ENCODE measurements around the gene TM9SF3. TPM values are rescaled to one million over a fixed set of nuclear protein-coding genes. Genes with fewer than 3 reads are reported as not detected.

Gene TM9SF3
- total RNA-seq, 4 donors from 2014 or later: 54.4 to 67.9 (median 59.5) TPM

DNA sequence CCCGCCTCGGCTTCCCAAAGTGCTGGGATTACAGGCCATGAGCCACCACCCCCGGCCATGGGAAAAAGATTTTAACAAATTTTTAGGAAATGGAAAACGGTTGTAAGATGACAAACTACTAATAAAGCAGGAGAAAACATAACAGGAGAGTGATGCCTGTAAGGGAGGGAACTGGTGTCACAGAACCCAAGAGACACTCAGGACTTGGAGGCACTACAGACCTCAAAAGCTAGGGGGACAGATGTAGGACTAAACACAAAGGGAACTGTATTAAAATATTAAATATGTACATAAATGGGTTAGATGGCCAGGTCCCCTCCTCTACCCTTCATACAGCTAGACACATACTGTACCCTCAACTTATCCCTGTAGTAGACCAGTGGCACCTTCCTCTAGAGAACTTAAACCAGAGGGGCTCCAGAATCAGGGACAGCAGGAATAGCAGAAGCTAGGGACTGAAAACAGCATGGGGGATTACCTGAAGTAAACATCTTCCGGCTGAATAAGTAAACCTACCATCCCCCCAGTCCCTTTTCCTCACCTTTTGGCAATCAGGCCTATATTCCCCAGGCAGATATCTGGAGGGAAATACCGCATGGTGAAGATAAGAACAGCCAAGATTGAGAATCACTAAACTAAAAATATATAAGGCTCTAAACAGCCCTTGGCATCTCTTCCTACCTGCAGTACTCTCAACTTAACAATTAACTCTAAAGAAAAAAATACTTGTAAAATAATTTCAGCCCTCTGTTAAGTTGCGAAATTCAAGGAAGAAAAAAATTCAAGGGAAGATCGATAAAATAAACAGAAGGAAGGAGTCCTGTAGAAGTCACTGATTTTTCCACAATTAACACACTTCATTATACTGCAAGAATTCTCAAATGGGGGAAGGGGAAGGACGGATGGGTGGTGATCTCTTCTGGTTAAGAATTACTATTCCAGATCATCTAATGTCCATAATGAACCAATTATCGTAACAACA is 15.5 kb downstream of the TM9SF3 start:
- no peak for DNase-seq (ENCODE audit: low spot score in 2 of 2)
- no peak for TF ChIP-seq POLR2A (IDR thresholded peaks at IDR 0.05)
- TF ChIP-seq, protein P1, sequence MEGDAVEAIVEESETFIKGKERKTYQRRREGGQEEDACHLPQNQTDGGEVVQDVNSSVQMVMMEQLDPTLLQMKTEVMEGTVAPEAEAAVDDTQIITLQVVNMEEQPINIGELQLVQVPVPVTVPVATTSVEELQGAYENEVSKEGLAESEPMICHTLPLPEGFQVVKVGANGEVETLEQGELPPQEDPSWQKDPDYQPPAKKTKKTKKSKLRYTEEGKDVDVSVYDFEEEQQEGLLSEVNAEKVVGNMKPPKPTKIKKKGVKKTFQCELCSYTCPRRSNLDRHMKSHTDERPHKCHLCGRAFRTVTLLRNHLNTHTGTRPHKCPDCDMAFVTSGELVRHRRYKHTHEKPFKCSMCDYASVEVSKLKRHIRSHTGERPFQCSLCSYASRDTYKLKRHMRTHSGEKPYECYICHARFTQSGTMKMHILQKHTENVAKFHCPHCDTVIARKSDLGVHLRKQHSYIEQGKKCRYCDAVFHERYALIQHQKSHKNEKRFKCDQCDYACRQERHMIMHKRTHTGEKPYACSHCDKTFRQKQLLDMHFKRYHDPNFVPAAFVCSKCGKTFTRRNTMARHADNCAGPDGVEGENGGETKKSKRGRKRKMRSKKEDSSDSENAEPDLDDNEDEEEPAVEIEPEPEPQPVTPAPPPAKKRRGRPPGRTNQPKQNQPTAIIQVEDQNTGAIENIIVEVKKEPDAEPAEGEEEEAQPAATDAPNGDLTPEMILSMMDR (IDR thresholded peaks at IDR 0.05): no peak
- no peak overlapping the region for H3K4me3 ChIP-seq (ENCODE audit: low read depth, poor library complexity, severe bottlenecking)
- intact Hi-C loops (cut with DNase I; ENCODE audit: low total_unique reads): no loop called here
- 85 to 86% methylated on average over 10 of the region's 10 CpGs for WGBS, 2 donors

DNA sequence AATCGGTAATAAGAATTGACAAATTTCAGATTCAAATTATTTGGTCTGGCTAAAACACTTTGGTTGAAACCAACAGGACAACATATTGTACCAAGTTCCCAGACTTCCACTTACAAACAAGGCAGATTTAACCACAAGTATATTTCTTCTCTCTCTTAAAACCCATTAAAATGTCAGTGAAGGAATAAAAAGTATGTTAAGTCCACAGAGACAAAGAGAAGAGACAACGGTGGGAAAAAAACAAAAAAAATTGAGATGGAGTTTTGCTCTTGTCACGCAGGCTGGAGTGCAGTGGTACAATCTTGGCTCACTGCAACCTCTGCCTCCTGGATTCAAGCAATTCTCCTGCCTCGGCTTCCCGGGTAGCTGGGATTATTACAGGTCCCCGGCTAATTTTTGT is 16.3 kb downstream of the TM9SF3 start:
- intact Hi-C loops (cut with DNase I; ENCODE audit: low total_unique reads): no loop called here
- TF ChIP-seq, protein P1 (IDR thresholded peaks at IDR 0.05): no peak
- TF ChIP-seq POLR2A (IDR thresholded peaks at IDR 0.05): no peak
- DNase-seq (ENCODE audit: low spot score in 2 of 2): no peak
- WGBS, 2 donors: 85 to 88% methylated on average over 6 of the region's 6 CpGs
- no peak overlapping the region for H3K4me3 ChIP-seq (ENCODE audit: low read depth, poor library complexity, severe bottlenecking)

DNA sequence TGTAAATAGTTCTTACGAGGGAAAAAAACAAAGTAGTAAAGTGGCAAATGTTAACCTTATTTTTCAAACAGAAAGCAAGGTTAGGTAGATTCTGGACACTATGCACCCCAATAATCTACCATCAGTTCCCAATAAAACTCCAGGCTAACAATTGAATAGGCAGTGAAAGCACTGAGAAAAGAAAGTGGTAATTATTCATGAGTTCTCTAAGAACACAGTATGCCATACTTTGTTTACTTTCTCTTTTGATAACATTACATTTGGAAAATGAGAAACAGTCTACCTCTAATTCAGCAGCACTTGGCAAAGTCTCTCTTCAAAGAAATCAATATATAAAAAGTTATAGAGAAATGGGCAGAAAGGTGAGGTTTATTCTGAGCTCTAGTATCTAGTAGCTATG is 18.4 kb downstream of the TM9SF3 start:
- intact Hi-C loops (cut with DNase I; ENCODE audit: low total_unique reads): no loop called here
- 90 to 94% methylated on average over 1 of the region's 1 CpG for WGBS, 2 donors
- TF ChIP-seq, protein P1 (IDR thresholded peaks at IDR 0.05): no peak
- TF ChIP-seq POLR2A (IDR thresholded peaks at IDR 0.05): no peak
- no peak overlapping the region for H3K4me3 ChIP-seq (ENCODE audit: low read depth, poor library complexity, severe bottlenecking)
- DNase-seq (ENCODE audit: low spot score in 2 of 2): no peak

DNA sequence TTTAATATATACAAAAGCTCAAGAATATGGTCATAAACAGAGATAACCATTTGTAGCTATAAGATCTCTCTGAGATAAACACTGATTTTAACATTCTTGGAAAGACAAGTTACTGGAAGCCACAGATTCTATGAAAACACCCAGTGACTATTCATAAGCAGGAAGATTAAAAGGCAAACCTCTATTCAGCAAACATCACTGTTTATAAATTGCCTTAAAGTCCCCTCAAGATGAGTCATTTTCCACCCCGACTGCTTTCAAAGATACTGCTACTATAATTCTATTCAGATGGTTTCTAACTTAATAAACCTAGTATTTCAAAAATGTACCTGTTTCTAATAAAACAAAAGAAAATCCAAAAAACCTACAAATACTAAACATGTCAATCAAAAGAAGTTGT is 21.0 kb downstream of the TM9SF3 start:
- no peak overlapping the region for H3K4me3 ChIP-seq (ENCODE audit: low read depth, poor library complexity, severe bottlenecking)
- no peak for TF ChIP-seq POLR2A (IDR thresholded peaks at IDR 0.05)
- TF ChIP-seq, protein P1 (IDR thresholded peaks at IDR 0.05): no peak
- DNase-seq (ENCODE audit: low spot score in 2 of 2): no peak
- 27 to 33% methylated on average over 1 of the region's 1 CpG for WGBS, 2 donors
- intact Hi-C loops (cut with DNase I; ENCODE audit: low total_unique reads): no loop called here

DNA sequence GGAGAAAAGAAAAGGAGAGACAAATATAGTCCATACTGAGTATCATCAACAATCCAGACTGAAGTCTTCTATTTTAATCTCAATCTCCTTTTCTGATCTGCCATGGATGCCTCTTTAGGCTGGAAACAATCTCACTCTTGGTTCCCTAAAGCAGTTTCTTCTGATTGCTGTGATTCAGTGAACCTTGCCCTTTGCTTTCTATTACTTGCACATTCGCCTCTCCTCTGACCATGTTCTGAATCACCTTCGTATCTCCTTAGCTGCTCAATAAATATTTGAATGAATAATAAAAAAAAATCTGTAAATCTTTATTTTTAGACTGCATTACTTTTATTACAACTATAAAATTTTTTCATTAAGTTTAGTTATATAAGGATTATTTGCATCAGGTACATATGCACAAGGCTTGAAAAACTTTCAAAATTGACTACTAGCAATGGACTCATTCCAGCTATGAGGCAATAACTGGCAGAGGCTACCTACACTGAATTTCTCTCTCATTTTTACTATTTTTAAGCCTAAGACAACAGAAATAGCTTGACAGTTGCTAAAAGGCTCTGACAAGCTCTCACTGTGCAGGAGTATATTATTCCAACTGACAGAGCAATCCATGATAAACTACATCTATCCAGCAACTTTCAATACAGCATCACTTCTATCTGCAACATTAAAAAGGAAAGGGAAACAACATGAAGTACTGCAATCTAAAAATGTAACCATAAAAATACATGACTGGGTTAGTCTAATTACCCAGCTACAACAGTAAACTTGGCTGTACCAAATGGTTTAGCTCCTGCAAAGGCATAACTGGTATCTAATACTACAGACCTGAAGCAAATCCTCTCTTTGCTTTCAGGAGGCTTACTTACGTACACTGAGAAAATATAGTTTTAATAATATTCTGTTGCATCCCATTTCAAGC is 25.6 kb downstream of the TM9SF3 start:
- H3K4me3 ChIP-seq (ENCODE audit: low read depth, poor library complexity, severe bottlenecking): no peak overlapping the region
- no peak for DNase-seq (ENCODE audit: low spot score in 2 of 2)
- 89 to 93% methylated on average over 3 of the region's 3 CpGs for WGBS, 2 donors
- TF ChIP-seq, protein P1 (IDR thresholded peaks at IDR 0.05): no peak
- no peak for TF ChIP-seq POLR2A (IDR thresholded peaks at IDR 0.05)
- intact Hi-C loops (cut with DNase I; ENCODE audit: low total_unique reads): no loop called here
